Mammary epithelial cell (primary cell): ENCODE data around the gene ZNF778.

Source experiments
- EZH2 ChIP-seq: IDR thresholded peaks from 2 replicates; pipeline ENCODE4 v1.6.1; 2012; ENCODE audit warnings: low read length, inconsistent platforms, borderline replicate concordance
- TF ChIP-seq, protein P1 (sequence below), 2 donors: IDR thresholded peaks in 1 of 2; conservative IDR thresholded peaks in 1 of 2; 2 replicates each; pipeline ENCODE4 v1.5.1; 2011 to 2012; ENCODE audit warnings: inconsistent platforms in 2 of 2, low read length in 2 of 2, mild to moderate bottlenecking in 2 of 2, control low read depth in 1 of 2, low read depth in 1 of 2; ENCODE audit not compliant: insufficient read depth in 1 of 2; ENCODE audit errors: extremely low read depth in 1 of 2

DNA sequence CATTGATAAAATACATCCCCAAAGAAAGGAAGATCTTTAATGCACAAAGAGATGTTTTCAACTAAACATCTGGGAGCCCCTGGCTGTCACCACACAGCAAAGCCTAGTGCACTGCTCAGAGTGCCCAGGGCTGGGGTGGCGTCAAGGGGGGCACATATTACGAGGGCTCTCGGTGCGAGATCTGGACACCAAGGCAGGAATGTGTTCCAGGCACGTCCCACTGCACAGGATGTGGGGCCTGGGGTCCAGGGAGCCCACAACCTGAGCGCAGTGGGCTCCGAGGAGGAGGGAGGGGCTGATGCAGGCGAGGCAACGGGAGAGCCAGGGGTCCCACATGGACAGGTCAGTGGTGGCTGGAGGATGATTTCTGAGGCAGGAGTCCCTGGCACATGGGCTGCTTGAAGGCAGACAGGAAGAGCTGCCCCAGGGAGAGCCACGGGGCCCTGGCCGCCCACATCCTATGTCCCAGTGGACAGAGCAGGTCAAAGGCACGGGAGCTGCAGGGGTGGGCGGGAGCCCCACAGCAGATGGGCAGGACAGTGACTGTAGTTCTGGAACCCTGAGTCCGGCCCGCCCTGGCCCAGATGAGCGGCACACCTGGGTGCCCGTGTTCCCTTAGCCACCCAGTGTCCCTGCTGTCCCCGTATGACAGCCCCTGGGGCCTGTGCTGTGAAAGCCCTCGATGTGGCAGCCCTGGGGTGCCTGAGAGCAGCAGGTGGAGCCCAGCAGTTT, 56.4 kb downstream of the ZNF778 start:
- TF ChIP-seq, protein P1, sequence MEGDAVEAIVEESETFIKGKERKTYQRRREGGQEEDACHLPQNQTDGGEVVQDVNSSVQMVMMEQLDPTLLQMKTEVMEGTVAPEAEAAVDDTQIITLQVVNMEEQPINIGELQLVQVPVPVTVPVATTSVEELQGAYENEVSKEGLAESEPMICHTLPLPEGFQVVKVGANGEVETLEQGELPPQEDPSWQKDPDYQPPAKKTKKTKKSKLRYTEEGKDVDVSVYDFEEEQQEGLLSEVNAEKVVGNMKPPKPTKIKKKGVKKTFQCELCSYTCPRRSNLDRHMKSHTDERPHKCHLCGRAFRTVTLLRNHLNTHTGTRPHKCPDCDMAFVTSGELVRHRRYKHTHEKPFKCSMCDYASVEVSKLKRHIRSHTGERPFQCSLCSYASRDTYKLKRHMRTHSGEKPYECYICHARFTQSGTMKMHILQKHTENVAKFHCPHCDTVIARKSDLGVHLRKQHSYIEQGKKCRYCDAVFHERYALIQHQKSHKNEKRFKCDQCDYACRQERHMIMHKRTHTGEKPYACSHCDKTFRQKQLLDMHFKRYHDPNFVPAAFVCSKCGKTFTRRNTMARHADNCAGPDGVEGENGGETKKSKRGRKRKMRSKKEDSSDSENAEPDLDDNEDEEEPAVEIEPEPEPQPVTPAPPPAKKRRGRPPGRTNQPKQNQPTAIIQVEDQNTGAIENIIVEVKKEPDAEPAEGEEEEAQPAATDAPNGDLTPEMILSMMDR (conservative IDR thresholded peaks at IDR 0.05 in 1 of 2, IDR thresholded peaks at IDR 0.05 in 1 of 2; ENCODE audit: extremely low read depth in 1 of 2, insufficient read depth in 1 of 2, low read depth in 1 of 2, low read length in 2 of 2) = no peak
- TF ChIP-seq EZH2 = no peak
